Psoas muscle (tissue), 8 donors: Measurements from ENCODE around the gene DSCAM. TPM values are rescaled to one million over a fixed set of nuclear protein-coding genes. Genes with fewer than 3 reads are reported as not detected.
"Not testable (repeated sequence)": the region's sequence is repeated elsewhere in the genome, so short reads cannot be mapped to it uniquely, and the experiment has no call there.

Source experiments
- ATAC-seq, 4 donors: fragments of 200-7000 bp; cut with Tn5 transposase; one replicate each; pipeline ENCODE4 v1.9.1; 2020; ENCODE audit warnings: moderate library complexity in 3 of 4, mild to moderate bottlenecking in 2 of 4
- DNase-seq, 2 donors: peaks; one replicate each; pipeline ENCODE4 v3.0.0-alpha.2; 2020
- H3K27ac ChIP-seq: fragments of 200-600 bp; one replicate; pipeline ENCODE4 v1.8.0; 2022
- H3K27me3 ChIP-seq, 3 donors: fragments of 200-600 bp in 1 of 3; one replicate each; pipeline versions ENCODE4 v1.6.1 to v1.8.0; 2013 to 2022; ENCODE audit warnings: low read length in 2 of 3, mild to moderate bottlenecking in 2 of 3, moderate library complexity in 1 of 3; ENCODE audit not compliant: insufficient read depth in 3 of 3
- H3K36me3 ChIP-seq, 2 donors: fragments of 200-600 bp in 1 of 2; one replicate each; pipeline versions ENCODE4 v1.6.1 to v1.8.0; 2013 to 2022; ENCODE audit warnings: low read depth in 1 of 2, mild to moderate bottlenecking in 1 of 2, moderate library complexity in 1 of 2; ENCODE audit not compliant: insufficient read depth in 1 of 2
- H3K4me1 ChIP-seq: fragments of 200-600 bp; one replicate; pipeline ENCODE4 v1.8.0; 2022
- H3K4me3 ChIP-seq: fragments of 200-600 bp; one replicate; pipeline ENCODE4 v1.8.0; 2022; ENCODE audit warnings: mild to moderate bottlenecking
- H3K9me3 ChIP-seq: fragments of 200-600 bp; one replicate; pipeline ENCODE4 v1.8.0; 2022
- WGBS, 3 donors: extraction: QIAGEN DNeasy Blood & Tissue Kit; methylation state at CpG; one replicate each; pipeline versions ENCODE4 v1.1.6 to v1.1.7; 2013; 5-methylcytosine and 5-hydroxymethylcytosine counted together
- intact Hi-C, 2 donors: fragments of 100-400 bp; cut with DNase I; formaldehyde crosslinking; loops; one replicate each; pipeline versions ENCODE4 v1.11.0 to v1.14.2; 2022
- polyA plus RNA-seq, 3 donors: library from polyadenylated mRNA; stranded (reverse); fragments of 200-250 nt; gene quantifications; one replicate each; pipeline ENCODE4 v1.2.3, GENCODE V29; 2013
- total RNA-seq, 4 donors: library from RNA; stranded (reverse); fragmentation: NEBNext Ultra II Directional in 2 of 4; extraction: Animal tissue kit (Norgen Biotek cat#: 25700) in 2 of 4; gene quantifications; one replicate each; pipeline versions ENCODE4 v1.2.1 to v1.2.4, GENCODE V29; 2021 to 2023
- TF ChIP-seq, protein P1 (sequence below): fragments of 200-600 bp; IDR thresholded peaks from one replicate; pipeline ENCODE4 v1.8.0; 2022; ENCODE audit warnings: antibody characterized with exemption
- donor health status: healthy with polysubstance abuse.
- donor health status: DM: no; HTN: no; CAD: no; lungs with moderate emphysema.
- donor health status: Bipolar disorder and iron deficiency.
- donor health status: healthy.
- donor health status: DM: yes; HTN: yes; CAD: no.
- donor health status: DM: no; HTN: no; CAD: no.
- donor health status: DM: no; HTN: no; CAD: no.
- donor health status: DM: yes; HTN: yes; CAD: no.

Gene DSCAM
- total and polyA plus RNA-seq, 7 donors: 0.03 to 0.04 TPM; not detected in 5

DNA sequence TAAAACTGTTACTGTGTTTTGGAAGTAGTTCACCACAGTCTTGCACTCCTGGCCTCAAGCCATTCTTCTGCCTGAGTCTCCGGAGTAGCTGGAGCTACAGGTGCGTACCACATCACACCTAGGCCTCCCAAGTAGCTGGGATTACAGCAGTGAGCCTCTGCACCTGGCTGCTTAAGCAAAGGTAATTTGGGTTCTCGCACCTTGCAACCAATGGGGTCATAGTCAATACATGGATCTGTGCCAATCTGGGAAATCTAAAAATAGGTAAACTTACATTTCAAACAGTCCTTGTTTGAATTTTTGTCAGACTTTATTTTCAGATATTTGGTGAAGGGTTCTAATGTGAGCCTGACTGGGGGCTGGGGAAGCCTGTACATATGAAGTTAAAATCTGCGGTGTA is 513.2 kb downstream of the DSCAM start:
- intact Hi-C loops: no loop called here
- ATAC-seq: no peak

DNA sequence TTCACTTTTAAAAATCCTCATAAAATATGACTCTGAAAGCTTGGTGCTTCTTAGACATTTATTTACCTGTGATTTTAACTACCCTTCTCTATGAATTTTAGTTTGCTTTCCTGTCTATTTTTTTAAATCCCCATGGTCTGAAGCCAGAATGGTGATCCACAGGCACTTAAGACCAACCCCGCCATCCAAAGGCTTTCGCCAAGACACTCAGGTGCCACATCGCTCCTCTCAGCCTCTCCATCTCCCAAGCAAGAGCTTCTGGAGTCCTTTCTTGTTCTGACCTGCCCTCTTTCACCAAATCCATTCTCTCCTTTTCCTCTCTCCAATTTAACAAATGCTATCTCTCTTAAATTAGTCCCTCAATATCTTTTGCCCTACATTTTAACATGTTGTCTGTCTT is 515.2 kb downstream of the DSCAM start:
- ATAC-seq (no peak), DNase-seq (no peak)
- WGBS, 3 donors: 88 to 92% (median 90%) methylated on average over 3 of the region's 3 CpGs
- intact Hi-C loops: no loop called here
- H3K4me3 ChIP-seq: no peak overlapping the region
- H3K27me3 ChIP-seq: no peaks in the 10 kb centered on the region
- no peaks in the 10 kb centered on the region for H3K4me1 ChIP-seq
- TF ChIP-seq, protein P1, sequence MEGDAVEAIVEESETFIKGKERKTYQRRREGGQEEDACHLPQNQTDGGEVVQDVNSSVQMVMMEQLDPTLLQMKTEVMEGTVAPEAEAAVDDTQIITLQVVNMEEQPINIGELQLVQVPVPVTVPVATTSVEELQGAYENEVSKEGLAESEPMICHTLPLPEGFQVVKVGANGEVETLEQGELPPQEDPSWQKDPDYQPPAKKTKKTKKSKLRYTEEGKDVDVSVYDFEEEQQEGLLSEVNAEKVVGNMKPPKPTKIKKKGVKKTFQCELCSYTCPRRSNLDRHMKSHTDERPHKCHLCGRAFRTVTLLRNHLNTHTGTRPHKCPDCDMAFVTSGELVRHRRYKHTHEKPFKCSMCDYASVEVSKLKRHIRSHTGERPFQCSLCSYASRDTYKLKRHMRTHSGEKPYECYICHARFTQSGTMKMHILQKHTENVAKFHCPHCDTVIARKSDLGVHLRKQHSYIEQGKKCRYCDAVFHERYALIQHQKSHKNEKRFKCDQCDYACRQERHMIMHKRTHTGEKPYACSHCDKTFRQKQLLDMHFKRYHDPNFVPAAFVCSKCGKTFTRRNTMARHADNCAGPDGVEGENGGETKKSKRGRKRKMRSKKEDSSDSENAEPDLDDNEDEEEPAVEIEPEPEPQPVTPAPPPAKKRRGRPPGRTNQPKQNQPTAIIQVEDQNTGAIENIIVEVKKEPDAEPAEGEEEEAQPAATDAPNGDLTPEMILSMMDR: no peak
- no peaks in the 10 kb centered on the region for H3K36me3 ChIP-seq
- peaks cover 3% of the 10 kb centered on the region for H3K9me3 ChIP-seq
- no peak overlapping the region for H3K27ac ChIP-seq

More for the DNA sequence above, 513.2 kb downstream of the DSCAM start:
- H3K4me3 ChIP-seq: no peak overlapping the region
- H3K4me1 ChIP-seq: no peaks in the 10 kb centered on the region
- no peak for DNase-seq
- no peak overlapping the region for H3K27ac ChIP-seq
- H3K9me3 ChIP-seq: no peaks in the 10 kb centered on the region
- TF ChIP-seq, protein P1: no peak
- H3K36me3 ChIP-seq: no peaks in the 10 kb centered on the region
- no peaks in the 10 kb centered on the region for H3K27me3 ChIP-seq
- 86 to 91% (median 89%) methylated on average over 4 of the region's 4 CpGs for WGBS, 3 donors

DNA sequence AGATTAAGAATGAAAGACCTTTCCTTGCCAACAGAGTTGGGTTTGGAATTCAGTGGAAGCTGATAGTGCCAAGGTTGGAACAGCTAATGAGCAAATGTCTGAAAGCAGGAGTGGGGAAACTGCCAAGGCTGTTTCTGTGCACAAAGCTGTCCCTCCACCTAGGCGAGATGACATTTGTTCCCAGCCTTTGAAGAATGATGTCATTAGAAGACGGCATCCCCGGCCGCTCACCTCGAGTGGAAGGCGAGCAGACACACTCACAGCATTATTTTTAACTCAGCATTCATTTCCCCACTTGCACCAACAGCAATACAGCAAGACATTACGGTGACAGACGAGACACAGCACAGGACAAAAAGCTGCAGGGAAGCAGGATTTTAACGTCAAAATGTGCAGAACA is 515.8 kb downstream of the DSCAM start:
- Histone ChIP-seq H3K36me3 (no peaks in the 10 kb centered on the region), H3K4me3 (no peak overlapping the region), H3K9me3 (peaks cover 3% of the 10 kb centered on the region), H3K4me1 (no peaks in the 10 kb centered on the region), H3K27ac (no peak overlapping the region), H3K27me3 (no peaks in the 10 kb centered on the region)
- intact Hi-C loops: no loop called here
- ATAC-seq (no peak), DNase-seq (no peak)
- 7 to 19% (median 14%) methylated on average over 9 of the region's 9 CpGs for WGBS, 3 donors
- TF ChIP-seq, protein P1: no peak

DNA sequence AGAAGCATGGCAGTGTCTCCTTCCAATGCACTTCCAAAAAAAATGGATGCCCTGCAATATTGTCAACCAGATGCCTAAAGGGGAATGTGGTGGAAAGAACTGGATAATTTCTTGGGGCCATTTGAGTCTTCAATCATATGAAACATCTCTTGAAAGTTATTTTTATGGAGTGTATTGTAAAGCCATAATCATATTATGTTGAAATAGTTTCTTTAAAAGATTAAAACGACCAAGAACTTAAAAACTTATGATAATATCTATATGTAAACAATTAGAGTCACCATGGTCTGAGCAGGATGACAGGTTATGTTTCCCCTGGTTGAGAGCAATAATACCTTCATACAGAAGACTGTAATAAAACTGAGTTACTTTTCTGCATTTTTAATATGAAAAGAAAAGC is 522.6 kb downstream of the DSCAM start:
- H3K4me1 ChIP-seq: no peaks in the 10 kb centered on the region
- 34 to 63% (median 45%) methylated on average over 1 of the region's 1 CpG for WGBS, 3 donors

DNA sequence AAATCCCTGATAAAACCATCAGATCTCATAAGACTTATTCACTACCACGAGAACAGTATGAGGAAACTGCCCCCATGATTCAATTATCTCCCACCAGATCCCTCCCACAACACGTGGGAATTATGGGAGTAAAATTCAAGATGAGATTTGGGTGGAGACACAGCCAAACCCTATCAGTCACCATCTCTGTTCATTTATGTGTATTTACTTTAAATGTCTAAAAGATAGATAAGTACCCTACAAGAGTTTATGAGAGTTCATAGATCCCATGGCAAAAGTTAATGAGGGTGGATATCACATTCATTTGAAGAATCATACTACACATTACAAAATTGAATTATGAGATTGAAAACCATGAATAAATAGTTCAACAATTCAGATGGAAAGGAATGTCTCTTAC is 526.2 kb downstream of the DSCAM start:
- ATAC-seq, intact Hi-C loops, H3K27me3 ChIP-seq, H3K9me3 ChIP-seq, DNase-seq, H3K4me1 ChIP-seq, H3K36me3 ChIP-seq, H3K4me3 ChIP-seq, H3K27ac ChIP-seq: not testable (repeated sequence)
- WGBS, 3 donors: 54 to 61% (median 57%) methylated on average over 2 of the region's 2 CpGs

More for the DNA sequence above, 522.6 kb downstream of the DSCAM start:
- TF ChIP-seq, protein P1: no peak
- no peak overlapping the region for H3K27ac ChIP-seq
- no peaks in the 10 kb centered on the region for H3K27me3 ChIP-seq
- ATAC-seq (no peak), DNase-seq (no peak)
- intact Hi-C loops: no loop called here
- peaks cover 3% of the 10 kb centered on the region for H3K9me3 ChIP-seq
- no peaks in the 10 kb centered on the region for H3K36me3 ChIP-seq
- H3K4me3 ChIP-seq: no peak overlapping the region
